Measurements from ENCODE around the gene ZSWIM6.

DNA sequence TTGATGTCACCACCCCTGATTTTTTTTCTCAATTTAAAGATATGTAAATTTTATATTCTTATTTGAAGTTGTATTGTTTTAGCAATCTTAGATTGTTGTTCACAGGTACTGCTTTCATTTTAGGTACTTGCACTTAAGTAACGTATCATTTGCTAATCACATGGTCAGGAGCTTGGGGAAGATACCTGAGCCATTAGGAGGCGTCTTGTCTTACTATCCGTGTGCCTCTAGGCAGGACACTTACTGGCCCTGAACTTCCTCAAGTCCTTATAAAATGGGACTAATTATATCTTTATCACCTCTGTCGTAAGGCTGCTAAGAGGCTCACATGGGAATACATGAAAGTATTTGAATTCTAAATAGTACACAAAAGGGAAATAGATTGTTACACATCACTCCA is 18.5 kb downstream of the ZSWIM6 start:
- TF ChIP-seq, protein P1, sequence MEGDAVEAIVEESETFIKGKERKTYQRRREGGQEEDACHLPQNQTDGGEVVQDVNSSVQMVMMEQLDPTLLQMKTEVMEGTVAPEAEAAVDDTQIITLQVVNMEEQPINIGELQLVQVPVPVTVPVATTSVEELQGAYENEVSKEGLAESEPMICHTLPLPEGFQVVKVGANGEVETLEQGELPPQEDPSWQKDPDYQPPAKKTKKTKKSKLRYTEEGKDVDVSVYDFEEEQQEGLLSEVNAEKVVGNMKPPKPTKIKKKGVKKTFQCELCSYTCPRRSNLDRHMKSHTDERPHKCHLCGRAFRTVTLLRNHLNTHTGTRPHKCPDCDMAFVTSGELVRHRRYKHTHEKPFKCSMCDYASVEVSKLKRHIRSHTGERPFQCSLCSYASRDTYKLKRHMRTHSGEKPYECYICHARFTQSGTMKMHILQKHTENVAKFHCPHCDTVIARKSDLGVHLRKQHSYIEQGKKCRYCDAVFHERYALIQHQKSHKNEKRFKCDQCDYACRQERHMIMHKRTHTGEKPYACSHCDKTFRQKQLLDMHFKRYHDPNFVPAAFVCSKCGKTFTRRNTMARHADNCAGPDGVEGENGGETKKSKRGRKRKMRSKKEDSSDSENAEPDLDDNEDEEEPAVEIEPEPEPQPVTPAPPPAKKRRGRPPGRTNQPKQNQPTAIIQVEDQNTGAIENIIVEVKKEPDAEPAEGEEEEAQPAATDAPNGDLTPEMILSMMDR (IDR thresholded peaks at IDR 0.05) = no peak
- TF ChIP-seq, protein P2, sequence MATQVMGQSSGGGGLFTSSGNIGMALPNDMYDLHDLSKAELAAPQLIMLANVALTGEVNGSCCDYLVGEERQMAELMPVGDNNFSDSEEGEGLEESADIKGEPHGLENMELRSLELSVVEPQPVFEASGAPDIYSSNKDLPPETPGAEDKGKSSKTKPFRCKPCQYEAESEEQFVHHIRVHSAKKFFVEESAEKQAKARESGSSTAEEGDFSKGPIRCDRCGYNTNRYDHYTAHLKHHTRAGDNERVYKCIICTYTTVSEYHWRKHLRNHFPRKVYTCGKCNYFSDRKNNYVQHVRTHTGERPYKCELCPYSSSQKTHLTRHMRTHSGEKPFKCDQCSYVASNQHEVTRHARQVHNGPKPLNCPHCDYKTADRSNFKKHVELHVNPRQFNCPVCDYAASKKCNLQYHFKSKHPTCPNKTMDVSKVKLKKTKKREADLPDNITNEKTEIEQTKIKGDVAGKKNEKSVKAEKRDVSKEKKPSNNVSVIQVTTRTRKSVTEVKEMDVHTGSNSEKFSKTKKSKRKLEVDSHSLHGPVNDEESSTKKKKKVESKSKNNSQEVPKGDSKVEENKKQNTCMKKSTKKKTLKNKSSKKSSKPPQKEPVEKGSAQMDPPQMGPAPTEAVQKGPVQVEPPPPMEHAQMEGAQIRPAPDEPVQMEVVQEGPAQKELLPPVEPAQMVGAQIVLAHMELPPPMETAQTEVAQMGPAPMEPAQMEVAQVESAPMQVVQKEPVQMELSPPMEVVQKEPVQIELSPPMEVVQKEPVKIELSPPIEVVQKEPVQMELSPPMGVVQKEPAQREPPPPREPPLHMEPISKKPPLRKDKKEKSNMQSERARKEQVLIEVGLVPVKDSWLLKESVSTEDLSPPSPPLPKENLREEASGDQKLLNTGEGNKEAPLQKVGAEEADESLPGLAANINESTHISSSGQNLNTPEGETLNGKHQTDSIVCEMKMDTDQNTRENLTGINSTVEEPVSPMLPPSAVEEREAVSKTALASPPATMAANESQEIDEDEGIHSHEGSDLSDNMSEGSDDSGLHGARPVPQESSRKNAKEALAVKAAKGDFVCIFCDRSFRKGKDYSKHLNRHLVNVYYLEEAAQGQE (IDR thresholded peaks at IDR 0.05; ENCODE audit: insufficient read depth in 1 of 2, low read depth in 2 of 2, low read length in 1 of 2) = no peak
- TF ChIP-seq SIN3A (IDR thresholded peaks at IDR 0.05; ENCODE audit: borderline replicate concordance, insufficient read depth, low read depth, low read length) (no peak), POLR2AphosphoS5 (IDR thresholded peaks at IDR 0.05; ENCODE audit: low read depth, low read length) (no peak), TCF7L2 (IDR thresholded peaks at IDR 0.05; ENCODE audit: low read depth, low read length) (no peak)
